Caco-2 (cell line): ENCODE measurements around the gene ZNHIT1. TPM values are rescaled to one million over a fixed set of nuclear protein-coding genes. Genes with fewer than 3 reads are reported as not detected.
A peak's percentile ranks its signal among the peaks of the same experiment; 100 is the strongest.

ENCODE experiments used
- BruUV-seq: library from RNA; stranded (reverse); fragments of 400-500 nt; replicated peaks from 2 replicates; lab custom pipeline; 2021; lab: Mats Ljungman, UMichigan
- CTCF ChIA-PET: fragments of 300-600 bp; sonication (Branson Sonifier 250); formaldehyde crosslinking; loops from one replicate; lab custom pipeline; 2022; ENCODE audit warnings: antibody characterized with exemption; lab: Charles Lee
- POLR2A ChIA-PET: fragments of 300-600 bp; sonication (Branson Sonifier 250); formaldehyde crosslinking; loops from one replicate; lab custom pipeline; 2022; ENCODE audit warnings: antibody characterized with exemption; lab: Charles Lee
- DNase-seq, 2 experiments: peaks; one replicate each; pipeline versions ENCODE4 v3.0.0 to v3.0.0-alpha.2; 2020 to 2022
- H3K27me3 ChIP-seq: replicated peaks from 2 replicates; pipeline ENCODE4 v1.6.0; 2011; ENCODE audit warnings: low read length; ENCODE audit not compliant: control insufficient read depth, insufficient read depth
- H3K36me3 ChIP-seq: 2 replicates; pipeline ENCODE4 v1.5.1; 2011; ENCODE audit warnings: low read length; ENCODE audit not compliant: control insufficient read depth, insufficient read depth
- H3K4me1 ChIP-seq: fragments of 250-450 bp; sonication (Bioruptor Pico); 2 replicates; pipeline ENCODE4 v1.5.1; 2020; ENCODE audit warnings: mild to moderate bottlenecking
- H3K4me3 ChIP-seq: 2 replicates; pipeline ENCODE4 v1.5.1; 2011; ENCODE audit warnings: low read depth, mild to moderate bottlenecking, control low read depth, low read length
- H3K9me3 ChIP-seq: fragments of 250-450 bp; sonication (Bioruptor Pico); 2 replicates; pipeline ENCODE4 v1.5.1; 2020; ENCODE audit warnings: mild to moderate bottlenecking, moderate library complexity
- H3K27ac Mint-ChIP-seq: one replicate; pipeline ENCODE4 v1.8.0; 2022; ENCODE audit warnings: mixed read lengths; ENCODE audit not compliant: unreplicated experiment
- H3K27me3 Mint-ChIP-seq: one replicate; pipeline ENCODE4 v1.8.0; 2022; ENCODE audit warnings: mixed read lengths; ENCODE audit not compliant: insufficient read depth, unreplicated experiment
- H3K36me3 Mint-ChIP-seq: one replicate; pipeline ENCODE4 v1.8.0; 2022; ENCODE audit warnings: mild to moderate bottlenecking, mixed read lengths; ENCODE audit not compliant: insufficient read depth, unreplicated experiment
- H3K4me1 Mint-ChIP-seq: one replicate; pipeline ENCODE4 v1.8.0; 2022; ENCODE audit warnings: low read depth, mixed read lengths; ENCODE audit not compliant: unreplicated experiment
- H3K4me3 Mint-ChIP-seq: one replicate; pipeline ENCODE4 v1.8.0; 2022; ENCODE audit warnings: mild to moderate bottlenecking, moderate library complexity, mixed read lengths; ENCODE audit not compliant: unreplicated experiment
- H3K9me3 Mint-ChIP-seq: one replicate; pipeline ENCODE4 v1.8.0; 2022; ENCODE audit warnings: mixed read lengths; ENCODE audit not compliant: unreplicated experiment
- CTCF ChIP-seq, 2 experiments: fragments of 200-600 bp in 1 of 2; IDR thresholded peaks; 1 replicate in 1 of 2; 2 replicates in 1 of 2; pipeline versions ENCODE4 v1.5.1 to v1.8.0; 2011 to 2022; ENCODE audit warnings: antibody characterized with exemption in 1 of 2, control low read depth in 1 of 2, inconsistent platforms in 1 of 2, low read depth in 1 of 2, low read length in 1 of 2, mild to moderate bottlenecking in 1 of 2, moderate library complexity in 1 of 2; ENCODE audit not compliant: insufficient read depth in 1 of 2, severe bottlenecking in 1 of 2, unreplicated experiment in 1 of 2
- intact Hi-C: fragments of 100-400 bp; cut with micrococcal nuclease; formaldehyde crosslinking; loops from one replicate; pipeline ENCODE4 v1.10.0; 2022; ENCODE audit not compliant: unreplicated experiment
- total RNA-seq: library from RNA; stranded (reverse); gene quantifications from 2 replicates; pipeline ENCODE4 v1.2.3, GENCODE V29; 2022

ZNHIT1 gene
- total RNA-seq, 1 experiment from 2014 or later, result 64.0 TPM

GRCh38 chr7:101172005-101172853, 45.7 kb upstream of the ZNHIT1 start:
- H3K4me1 Mint-ChIP-seq, result peaks cover 33% of the 10 kb centered on the region
- ChIA-PET CTCF (interaction anchor here (1.0 to 1.8 kb wide), 4 partner anchors 21 to 110 kb away, joined by 6 to 11 read pairs (median 6); no protein-coding TSS in a partner anchor), POLR2A (interaction anchor here (0.6 to 0.7 kb wide), 2 partner anchors 10 to 1178 kb away, joined by 3 to 4 read pairs; no protein-coding TSS in a partner anchor)
- Histone ChIP-seq H3K9me3 (no peaks in the 10 kb centered on the region), H3K4me3 (peak overlapping the region; percentile 13; the same call in 1 of the 2 replicates), H3K36me3 (no peaks in the 10 kb centered on the region), H3K27me3 (peaks cover 10% of the 10 kb centered on the region), H3K4me1 (peaks cover 26% of the 10 kb centered on the region)
- peak overlapping the region; percentile 53 for H3K27ac Mint-ChIP-seq
- H3K9me3 Mint-ChIP-seq, result no peaks in the 10 kb centered on the region
- no TSS peak for BruUV-seq
- H3K27me3 Mint-ChIP-seq, result peaks cover 52% of the 10 kb centered on the region
- TF ChIP-seq CTCF (IDR thresholded peaks at IDR 0.05; ENCODE audit: insufficient read depth in 1 of 2, low read depth in 1 of 2, low read length in 1 of 2, severe bottlenecking in 1 of 2, unreplicated experiment in 1 of 2), result no peak
- DNase-seq, result no peak
- intact Hi-C loops, result no loop called here
- peak overlapping the region; percentile 64 for H3K4me3 Mint-ChIP-seq
- no peaks in the 10 kb centered on the region for H3K36me3 Mint-ChIP-seq

- DNase-seq, result no peak
- ChIA-PET POLR2A (no interaction called here), CTCF (interaction anchor here (1.8 kb wide), 2 partner anchors 19 to 29 kb away, joined by 9 to 11 read pairs; no protein-coding TSS in a partner anchor)
- peak overlapping the region; percentile 58 for H3K4me3 Mint-ChIP-seq
- TF ChIP-seq CTCF (IDR thresholded peaks at IDR 0.05; ENCODE audit: insufficient read depth in 1 of 2, low read depth in 1 of 2, low read length in 1 of 2, severe bottlenecking in 1 of 2, unreplicated experiment in 1 of 2), result no peak
- intact Hi-C loops, result no loop called here
- Histone ChIP-seq H3K4me1 (peaks cover 26% of the 10 kb centered on the region), H3K4me3 (no peak overlapping the region), H3K9me3 (no peaks in the 10 kb centered on the region), H3K36me3 (no peaks in the 10 kb centered on the region), H3K27me3 (peaks cover 10% of the 10 kb centered on the region)
- H3K27ac Mint-ChIP-seq, result peak overlapping the region; percentile 53
- BruUV-seq, result no TSS peak
- no peaks in the 10 kb centered on the region for H3K36me3 Mint-ChIP-seq
- peaks cover 46% of the 10 kb centered on the region for H3K27me3 Mint-ChIP-seq
- peaks cover 29% of the 10 kb centered on the region for H3K4me1 Mint-ChIP-seq
- no peaks in the 10 kb centered on the region for H3K9me3 Mint-ChIP-seq
Observed at GRCh38 chr7:101172854-101173751, 44.9 kb upstream of the ZNHIT1 start.

GRCh38 chr7:101173752-101174244, 44.2 kb upstream of the ZNHIT1 start:
- no peak overlapping the region for H3K4me3 Mint-ChIP-seq

More at GRCh38 chr7:101173752-101174244, 44.2 kb upstream of the ZNHIT1 start:
- H3K27ac Mint-ChIP-seq, result no peak overlapping the region
- H3K36me3 Mint-ChIP-seq, result no peaks in the 10 kb centered on the region
- H3K9me3 ChIP-seq, result no peaks in the 10 kb centered on the region
- no TSS peak for BruUV-seq
- ChIA-PET CTCF (interaction anchor here (1.8 kb wide), 2 partner anchors 19 to 30 kb away, joined by 9 to 11 read pairs; no protein-coding TSS in a partner anchor), POLR2A (no interaction called here)
- no peaks in the 10 kb centered on the region for H3K9me3 Mint-ChIP-seq
- no peak for TF ChIP-seq CTCF (IDR thresholded peaks at IDR 0.05; ENCODE audit: insufficient read depth in 1 of 2, low read depth in 1 of 2, low read length in 1 of 2, severe bottlenecking in 1 of 2, unreplicated experiment in 1 of 2)
- H3K4me1 Mint-ChIP-seq, result peaks cover 23% of the 10 kb centered on the region
- no peak for DNase-seq
- peaks cover 10% of the 10 kb centered on the region for H3K27me3 ChIP-seq
- peaks cover 26% of the 10 kb centered on the region for H3K4me1 ChIP-seq
- peaks cover 41% of the 10 kb centered on the region for H3K27me3 Mint-ChIP-seq
- no peaks in the 10 kb centered on the region for H3K36me3 ChIP-seq
- no peak overlapping the region for H3K4me3 ChIP-seq
- intact Hi-C loops, result no loop called here
